Stromal cell of bone marrow (primary cell): ENCODE measurements around the gene PLEKHG4B.

Experiments used
- DNase-seq: peaks from one replicate; pipeline ENCODE4 v3.0.0-alpha.2; 2012; ENCODE audit warnings: low read depth

PLEKHG4B gene

DNA sequence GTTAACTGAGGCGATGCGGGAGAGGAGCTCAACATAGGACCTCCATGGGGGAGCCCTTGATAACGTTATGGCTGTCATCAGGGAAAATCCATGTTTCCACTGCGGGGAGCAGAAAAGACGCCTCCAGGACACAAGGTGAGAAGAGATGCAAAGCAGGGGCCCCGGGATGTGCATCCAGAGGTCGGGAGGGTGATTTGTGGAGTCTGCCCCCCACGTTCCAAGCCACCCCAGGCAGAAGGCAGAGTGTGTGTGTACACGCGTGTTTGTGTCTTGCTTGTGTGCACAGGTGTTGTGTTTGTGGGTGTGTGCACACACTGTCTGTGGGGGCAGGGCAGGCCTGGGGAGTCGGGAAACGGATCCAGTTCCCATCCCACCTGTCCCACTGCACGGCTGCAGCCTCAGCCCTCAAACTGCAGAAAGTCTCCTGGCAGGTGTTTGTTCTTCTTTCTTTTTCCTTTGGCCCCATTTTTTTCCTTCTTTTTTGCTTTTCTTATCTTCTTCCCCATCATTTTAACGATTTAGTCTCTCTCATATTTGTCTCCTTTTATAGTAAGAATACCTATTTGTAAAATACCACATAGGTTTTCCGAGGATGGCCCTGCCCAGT is 17.4 kb upstream of the PLEKHG4B start:
- DNase-seq: no peak

DNA sequence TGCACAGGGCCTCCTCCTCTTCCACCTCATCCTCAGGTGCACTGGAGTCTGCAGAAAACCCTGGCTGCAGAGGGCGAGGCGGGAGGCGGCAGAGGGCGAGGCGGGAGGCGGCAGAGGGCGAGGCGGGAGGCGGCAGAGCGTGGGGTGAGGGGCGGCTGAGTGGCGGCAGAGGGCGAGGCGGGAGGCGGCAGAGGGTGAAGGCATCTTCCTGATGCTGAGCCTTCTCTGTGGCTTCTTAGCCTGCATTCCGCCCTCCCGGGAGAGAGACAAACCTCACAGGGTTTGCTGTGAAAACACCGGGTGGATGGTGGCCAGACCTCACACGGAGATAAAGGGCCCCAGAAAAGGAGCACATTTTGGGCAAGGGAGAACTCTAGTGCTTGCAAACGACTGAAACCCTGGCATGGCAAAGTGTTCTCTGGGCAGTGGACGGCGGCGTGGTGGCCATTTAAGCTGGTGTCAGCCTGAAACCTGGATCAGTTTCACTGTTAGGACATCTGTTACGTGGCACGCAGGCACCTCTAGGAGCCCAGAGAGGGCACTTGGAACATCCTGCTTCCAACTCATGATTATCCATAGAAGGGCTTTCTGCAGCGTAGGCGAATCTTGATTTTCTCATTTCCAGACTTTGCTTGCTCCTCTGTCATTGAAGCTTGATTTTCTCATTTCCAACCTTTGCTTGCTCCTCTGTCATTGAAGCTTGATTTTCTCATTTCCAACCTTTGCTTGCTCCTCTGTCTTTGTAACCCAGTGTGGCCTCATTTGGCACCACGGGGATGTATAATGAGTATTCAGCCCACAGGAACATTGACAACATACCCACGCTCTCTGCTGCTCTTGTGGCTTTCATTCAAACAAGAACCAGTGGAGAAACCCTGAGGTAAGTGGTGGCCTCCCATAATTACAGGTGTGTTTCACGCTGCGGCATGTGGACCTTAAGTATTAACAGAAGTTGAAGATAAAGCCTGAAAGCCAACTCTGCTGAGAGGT is 16.3 kb upstream of the PLEKHG4B start:
- DNase-seq: no peak

DNA sequence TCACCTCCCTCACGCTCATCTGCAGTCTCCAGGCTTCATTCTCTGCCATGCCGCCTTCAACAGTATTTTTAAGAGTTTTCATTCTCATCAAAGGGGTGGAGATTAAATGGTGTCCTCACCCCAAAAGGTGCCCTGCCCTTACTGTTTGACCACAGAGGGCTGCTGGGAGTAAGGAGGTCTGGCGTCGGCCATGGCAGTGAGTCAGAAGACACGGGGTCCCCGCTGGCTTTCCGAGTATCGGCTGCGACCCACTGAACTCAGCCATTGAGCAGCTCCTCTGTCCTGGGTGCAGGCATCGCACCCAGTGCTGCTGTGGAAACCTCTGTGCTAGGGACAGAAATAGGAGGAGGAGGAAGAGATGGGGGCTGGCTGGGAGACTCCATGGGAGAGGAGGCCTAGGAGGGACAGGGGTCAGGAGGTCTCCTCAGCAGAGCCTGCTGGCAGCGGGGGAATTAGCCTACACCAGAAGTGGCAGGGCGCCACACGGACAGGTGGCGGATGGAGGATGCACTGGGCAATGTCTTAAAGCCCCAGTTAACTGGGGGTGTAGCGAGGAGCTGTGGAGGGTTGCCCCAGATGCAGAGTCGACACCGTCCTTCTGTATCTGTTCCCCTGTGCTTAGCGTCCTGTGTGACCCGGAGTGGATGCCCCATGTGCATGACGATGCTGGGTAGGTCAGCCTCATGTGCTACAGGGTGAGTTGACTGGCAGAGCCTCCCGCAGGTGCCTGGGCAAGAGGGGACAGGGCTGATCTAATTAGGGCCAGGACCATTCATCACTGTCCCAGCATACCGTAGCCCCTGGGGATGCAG is 15.4 kb upstream of the PLEKHG4B start:
- no peak for DNase-seq

DNA sequence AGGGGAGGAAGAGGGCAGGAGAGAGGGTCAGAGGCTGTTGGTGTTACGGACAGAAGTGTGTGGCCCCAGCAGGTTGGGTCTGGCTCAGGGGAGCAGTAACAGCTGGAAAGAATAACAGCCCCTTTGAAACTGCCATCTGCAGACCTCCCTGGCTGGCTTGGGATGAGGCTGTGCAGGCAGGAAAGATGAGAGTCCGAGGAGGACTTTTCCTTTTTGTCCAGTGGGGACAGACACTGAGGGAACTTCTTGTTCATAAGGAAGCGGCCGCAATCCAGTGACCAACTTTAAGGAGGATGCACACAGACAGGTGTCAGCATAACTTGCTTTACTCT is 14.8 kb upstream of the PLEKHG4B start:
- no peak for DNase-seq

DNA sequence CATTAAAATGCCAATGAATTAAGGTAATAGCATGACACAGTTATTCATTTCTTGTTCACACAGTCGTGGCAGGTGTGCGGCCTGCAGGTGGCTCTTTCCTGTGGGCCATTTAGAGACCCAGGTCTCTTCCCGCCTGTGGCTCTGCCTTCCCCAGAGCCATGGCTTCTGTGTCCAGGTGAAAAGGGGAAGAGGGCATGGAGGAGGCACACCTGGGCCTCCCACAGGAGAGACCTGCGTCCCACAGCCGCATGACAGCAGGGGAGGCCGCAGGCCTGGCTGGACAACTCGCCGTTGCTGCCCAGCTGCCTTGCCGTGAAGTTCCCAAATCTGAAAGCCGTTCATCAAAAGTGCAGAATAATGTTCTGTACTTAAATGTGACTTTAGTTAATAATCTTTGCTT is 14.4 kb upstream of the PLEKHG4B start:
- DNase-seq: no peak

DNA sequence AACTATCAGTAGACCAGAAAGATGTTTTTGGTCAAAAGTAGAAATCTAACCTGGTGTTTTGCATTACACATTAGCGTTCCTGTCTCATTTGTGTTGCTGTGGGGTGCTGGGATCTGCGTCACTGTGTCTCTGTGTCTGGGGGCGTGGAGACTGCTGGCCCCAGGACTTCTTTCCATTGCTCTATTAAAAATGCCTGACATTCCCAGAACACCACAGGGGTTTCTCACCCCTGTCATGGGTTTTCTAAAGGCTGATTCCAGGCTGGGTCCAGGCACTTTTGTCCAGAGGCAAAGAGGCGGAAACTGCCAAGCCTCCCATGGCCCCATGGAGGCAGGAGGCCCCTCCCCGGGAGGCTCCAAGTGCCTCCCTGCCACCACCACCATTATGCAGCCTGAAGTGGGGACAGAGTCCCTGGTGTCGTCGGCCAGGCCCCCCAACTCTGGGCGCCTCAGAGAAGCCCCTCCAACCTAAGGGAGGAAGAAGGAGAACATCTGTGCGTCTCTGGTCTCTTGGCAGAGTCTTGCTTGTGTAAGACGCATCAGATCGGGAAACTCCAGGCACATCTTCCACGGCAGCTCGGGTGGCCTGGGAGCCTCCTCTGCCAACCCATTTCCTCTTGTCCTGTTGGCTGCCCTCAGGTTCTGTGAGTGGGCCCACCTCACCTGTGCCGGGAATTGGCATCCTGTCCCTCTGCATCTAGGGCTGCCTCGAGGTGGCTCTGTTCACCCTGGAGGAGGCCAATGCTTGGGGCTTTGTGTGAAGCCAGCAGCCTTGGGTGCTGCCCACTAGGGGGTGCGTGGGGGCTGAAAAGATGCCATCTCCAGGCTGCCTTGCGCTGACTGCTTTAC is 13.8 kb upstream of the PLEKHG4B start:
- DNase-seq: no peak

DNA sequence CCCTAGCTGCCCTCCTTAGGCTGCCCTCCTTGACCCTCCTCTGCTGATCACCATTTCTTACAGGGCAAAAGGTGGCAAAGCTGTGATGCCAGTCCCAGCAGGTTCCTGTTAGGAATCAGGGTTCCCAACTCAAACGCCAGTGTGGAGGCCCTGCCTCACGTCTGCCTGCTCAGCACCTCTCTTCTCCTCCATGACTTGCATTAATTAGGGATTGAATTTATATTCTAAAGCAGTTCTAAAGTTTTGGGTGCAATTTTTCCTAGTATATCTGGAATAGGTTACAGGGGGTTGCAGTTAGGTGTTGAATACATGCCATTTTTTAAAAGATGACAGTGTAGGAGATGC is 13.2 kb upstream of the PLEKHG4B start:
- no peak for DNase-seq

DNA sequence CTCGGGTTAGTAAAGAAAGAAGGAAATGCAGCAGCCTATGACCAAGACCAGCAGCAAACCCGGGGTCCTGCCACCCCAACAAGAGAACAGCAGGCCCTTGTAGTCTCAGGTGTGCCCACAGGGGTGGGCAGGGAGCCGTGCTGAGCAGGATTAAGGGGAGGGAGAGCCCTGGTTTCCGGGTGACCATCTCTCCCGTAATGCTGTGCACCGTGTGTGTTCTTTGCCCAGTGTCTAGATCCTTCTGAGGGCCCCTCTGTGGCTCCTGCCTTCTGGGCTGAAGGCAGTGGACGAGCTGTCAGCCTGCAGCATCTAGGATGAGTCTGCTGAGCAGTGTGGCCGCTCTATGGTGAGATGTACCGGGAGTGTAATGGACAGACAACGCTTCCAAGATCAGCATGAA is 12.7 kb upstream of the PLEKHG4B start:
- DNase-seq: no peak

DNA sequence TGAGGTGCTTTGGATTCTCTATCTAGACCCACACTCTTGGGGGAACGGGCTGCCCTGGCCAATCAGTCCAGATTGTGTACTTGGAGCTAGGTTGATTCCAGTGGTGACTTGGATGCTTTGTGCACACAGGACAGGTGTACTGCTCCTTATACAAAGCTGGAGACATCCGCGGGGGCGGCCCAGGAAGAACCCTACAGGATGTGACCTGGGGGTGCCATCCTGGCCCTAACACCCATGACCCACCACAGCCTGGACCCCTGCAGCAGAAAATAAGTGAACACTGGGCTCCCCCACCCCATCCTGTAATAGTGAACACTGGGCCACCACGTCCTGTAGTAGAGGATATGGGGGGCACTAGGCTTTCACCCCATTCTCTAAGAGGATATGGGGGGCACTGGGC is 12.1 kb upstream of the PLEKHG4B start:
- DNase-seq: no peak

DNA sequence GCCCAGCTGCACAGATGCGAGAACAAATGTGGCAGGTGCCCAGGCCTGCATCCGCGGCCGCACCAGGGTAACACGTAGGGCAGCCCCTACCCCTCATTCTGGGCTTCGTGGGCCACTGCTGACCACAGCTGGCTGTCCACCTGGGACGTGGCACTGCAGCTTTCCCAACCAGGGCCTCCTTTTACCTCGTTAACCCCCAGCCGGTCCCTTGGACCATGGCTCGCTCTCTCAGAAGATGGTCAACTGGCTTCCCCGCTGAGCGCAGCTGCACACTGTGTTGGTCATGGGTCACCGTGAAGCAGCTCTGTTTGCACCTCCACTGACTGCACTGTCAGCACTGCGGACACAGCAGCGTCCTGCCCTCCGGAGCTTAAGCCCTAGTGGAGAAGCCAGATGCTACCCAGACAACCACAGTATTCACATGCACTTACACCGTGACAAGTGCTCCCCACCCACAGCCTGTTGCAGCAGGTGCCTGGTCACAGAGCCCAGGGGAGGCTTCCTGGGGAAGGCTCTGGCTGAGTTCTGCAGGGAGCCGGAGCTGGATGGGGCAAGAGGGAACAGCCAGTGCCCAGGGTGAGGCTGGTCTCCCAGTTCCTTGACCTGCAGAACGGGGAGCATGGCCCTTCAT is 10.5 kb upstream of the PLEKHG4B start:
- no peak for DNase-seq

DNA sequence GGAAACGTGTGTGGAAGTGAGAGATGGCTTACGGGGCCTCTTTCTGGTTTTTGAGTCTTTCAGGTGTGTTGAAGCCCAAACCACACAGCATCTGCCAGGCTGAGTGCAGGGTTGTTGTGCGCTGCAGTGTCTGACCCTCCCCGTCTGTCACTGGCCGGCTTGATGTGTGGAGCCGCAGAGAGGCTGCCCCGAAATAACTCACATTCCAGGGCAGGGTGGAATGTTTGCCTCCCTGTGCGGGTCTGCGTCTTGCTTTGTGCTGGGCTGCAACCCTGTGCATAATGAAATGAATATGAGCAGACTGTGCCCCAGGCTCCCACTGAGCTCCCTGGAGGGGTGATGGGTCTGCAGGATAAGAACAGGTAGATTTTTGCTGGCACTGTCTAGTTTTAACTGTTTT is 9.9 kb upstream of the PLEKHG4B start:
- DNase-seq: no peak

DNA sequence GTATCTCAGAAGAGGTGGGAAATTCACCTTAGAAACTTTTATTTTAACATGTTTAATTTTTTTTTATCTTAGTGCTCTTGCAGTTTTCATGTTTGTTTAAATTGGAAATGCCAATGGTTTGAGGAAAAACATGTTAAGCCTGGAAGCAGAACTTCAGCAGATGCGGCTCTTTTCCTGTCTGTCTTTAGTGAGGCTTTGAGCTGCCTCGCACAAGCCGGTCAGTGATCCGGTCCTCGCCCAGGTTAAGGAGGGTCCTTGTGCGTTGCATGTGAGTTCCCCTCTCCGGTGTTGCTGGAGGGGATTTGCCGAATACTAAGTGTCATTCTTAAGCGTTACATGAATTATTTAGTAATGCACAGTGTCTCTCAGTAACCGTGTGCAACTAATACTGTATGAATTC is 9.4 kb upstream of the PLEKHG4B start:
- no peak for DNase-seq

DNA sequence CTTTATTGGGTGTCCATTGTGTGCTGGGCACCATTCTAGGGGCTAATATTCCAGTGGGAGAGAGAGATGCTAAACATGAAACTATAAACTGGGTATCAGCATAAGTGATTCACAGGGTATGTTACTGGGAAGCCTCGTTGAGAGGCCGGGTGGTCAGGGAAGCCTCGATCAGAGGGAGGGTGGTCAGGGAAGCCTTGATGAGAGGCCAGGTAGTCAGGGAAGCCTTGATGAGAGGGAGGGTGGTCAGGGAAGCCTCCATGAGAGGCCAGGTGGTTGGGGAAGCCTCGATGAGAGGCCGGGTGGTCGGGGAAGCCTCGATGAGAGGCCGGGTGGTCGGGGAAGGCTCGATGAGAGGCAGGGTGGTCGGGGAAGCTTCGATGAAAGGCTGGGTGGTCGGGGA is 8.9 kb upstream of the PLEKHG4B start:
- DNase-seq: no peak

DNA sequence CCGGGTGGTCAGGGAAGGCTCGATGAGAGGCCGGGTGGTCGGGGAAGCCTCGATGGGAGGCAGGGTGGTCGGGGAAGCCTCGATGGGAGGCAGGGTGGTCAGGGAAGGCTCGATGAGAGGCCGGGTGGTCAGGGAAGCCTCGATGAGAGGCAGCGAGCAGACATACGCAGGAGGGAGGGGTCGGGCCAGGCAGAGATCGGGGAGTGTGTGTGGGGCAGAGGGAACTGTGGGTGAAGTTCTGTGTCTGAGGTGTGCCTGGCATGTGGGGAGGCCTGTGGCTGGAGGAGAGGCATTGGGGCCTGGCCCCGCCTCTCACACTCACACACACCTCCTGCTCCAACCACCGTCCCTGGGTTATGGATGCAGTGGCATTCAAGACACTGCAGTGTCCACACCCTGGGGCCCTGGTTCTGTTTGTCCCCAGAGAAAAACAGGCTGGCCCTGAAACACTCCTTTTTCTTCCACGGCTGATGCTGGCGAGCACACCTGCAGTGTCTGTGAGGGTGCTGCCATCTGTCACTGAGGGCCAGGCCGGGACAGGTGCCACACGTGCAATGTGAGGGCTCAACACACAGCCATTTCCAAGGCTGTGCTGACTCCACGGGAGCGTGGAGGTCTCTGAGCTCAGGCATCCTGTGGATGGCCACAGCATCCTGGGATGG is 6.5 kb upstream of the PLEKHG4B start:
- no peak for DNase-seq

DNA sequence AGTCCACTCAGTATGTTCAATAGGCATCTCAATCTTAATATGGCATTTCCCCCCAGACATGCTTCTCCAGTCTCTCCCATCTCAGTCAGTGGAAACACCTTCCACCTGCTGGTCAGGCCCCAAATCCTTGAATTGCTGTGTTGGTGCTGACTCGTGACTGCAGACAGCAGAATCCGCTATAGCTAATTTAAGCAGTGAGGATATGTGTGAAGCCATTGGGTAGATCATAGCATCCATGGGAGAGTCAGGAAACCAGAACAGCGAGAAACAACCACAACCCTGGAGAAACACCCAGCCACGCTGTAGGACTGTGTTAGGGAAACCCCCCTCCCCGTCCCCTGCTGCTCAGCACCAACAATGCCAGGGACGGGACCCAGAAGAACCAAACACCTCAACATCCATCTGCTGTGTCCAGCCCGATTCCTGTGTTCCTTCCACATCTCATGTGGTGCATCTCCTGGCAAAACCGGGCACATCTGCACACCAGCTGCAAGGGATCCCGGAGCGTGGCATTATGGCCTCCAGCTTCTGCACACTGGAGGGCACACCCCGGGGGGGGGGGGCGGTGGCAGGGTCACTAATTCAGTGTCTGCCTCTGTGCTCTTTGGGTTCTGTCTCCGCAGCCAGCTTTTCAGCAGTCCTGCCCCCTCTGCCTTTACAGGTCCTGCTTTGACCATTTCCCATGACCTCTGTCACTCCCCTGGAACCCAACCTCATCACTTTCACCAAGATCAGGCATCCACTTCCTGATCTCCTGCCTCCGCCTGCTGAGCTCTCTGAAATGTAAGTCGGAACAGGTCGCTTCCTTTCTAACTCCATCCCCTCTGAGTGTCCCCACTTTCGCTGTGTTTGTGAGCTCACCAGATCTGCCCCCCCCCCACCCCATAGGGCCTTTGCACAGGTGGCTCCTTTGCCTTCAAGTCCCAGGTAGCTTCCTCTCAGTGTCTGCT is 2.4 kb upstream of the PLEKHG4B start:
- no peak for DNase-seq

DNA sequence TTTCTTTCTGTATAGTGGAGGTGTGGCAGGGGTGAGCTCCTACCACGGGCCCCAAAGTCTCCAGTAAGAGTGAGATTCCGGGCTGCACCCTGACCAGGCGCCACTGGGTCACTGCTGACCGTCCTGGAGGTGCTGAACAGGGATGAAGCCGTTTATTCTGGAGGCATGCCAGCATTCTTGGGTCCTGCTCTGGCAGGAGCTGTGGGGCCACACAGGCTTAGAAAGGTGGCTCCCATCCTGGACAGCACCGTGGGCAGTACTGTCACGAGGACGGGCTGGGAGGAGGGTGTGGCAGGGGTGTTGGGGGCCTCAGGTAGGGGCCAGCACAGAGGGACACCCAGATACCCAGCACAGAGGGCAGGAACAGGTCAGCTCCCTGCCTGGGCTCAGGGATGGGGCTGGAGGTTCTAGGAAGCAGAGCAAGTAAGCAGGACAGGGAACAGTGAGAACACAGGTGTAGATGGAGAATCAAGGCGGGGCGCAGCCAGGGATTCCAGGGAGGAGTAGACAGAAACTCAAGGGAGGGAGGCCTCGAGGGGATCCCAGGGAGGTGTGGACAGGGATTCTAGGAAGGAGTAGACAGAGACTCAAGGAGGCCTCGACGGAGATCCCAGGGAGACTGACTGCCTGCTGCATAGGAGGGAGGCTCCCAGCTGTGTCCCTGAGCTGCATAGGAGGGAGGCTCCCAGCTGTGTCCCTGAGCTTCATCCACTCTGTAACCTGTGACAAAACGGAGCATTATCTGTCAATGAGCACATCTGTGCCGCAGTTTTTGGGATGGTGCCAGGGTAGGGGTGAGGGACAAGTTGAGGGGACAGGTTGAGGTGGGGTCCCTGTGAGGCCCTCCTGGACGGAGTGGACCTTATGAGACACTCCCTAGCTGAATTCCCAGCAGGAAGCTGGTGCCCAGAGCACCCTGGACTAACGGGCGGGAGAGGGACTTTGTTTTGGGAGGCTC is 1.1 kb upstream of the PLEKHG4B start:
- DNase-seq: no peak

DNA sequence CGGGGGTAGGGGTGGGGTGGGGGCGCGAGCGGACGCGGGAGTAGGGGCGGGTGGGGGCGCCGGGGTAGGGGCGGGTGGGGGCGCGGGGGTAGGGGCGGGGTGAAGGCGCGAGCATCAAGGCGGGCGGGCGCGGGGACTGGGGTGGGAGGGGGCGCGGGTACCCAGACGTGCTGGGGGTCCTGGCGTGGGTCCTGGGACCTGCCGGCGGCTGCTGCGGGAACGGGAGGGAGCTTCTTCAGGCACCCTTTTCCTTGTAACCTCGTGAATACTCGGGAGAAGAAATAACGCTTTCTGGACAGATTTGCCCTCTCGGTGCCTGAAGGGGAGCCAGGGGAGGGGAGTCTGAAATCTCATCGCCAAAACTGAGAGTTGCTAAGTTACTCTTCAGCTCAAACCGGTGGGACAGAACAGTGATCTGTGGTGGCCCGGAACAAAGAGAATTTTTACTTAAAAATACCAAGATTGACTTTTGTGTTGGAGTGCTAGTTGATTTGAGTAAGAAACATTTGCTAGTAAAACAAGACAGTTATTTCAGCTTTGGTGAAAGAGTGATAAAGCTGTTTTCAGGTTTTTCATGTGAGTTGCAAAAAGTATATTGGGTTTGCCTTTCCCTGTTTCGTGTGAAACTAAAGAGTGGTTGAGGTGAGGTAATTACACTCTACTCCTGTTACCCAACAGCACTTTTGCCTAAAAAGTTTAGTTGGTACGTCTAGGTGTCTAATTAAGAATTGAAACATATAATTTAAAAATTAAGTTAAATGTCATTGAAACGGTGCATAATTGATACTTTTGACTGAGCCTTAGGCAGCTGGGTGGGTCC is 643 bp downstream of the PLEKHG4B start:
- no peak for DNase-seq
